Stimulated activated CD8-positive, alpha-beta memory T cell treated with anti-CD3 and anti-CD28 coated beads, Interleukin-7, amount 100 ng/mL, for 4 hours (primary cell): ENCODE measurements around the gene ZCWPW1.
A peak's percentile ranks its signal among the peaks of the same experiment; 100 is the strongest.
"Not testable (repeated sequence)": the region's sequence is repeated elsewhere in the genome, so short reads cannot be mapped to it uniquely, and the experiment has no call there.

ENCODE experiments used
- DNase-seq, 2 donors: peaks; one replicate each; pipeline ENCODE4 v3.0.0-alpha.2; 2020; ENCODE audit warnings: low read depth in 2 of 2

Gene ZCWPW1

GRCh38 chr7:100356416-100357068 lies 72.0 kb downstream of the ZCWPW1 start:
- DNase-seq: no peak

- peak; percentile 55 to 59 for DNase-seq
Observed at GRCh38 chr7:100353685-100354330, 74.7 kb downstream of the ZCWPW1 start.

- no peak for DNase-seq
Observed at GRCh38 chr7:100352984-100353684, 75.4 kb downstream of the ZCWPW1 start.

- not testable (repeated sequence) for DNase-seq
Observed at GRCh38 chr7:100352230-100352781, 76.2 kb downstream of the ZCWPW1 start.

- DNase-seq: no peak
Observed at GRCh38 chr7:100351657-100352058, 76.8 kb downstream of the ZCWPW1 start.
